Renal cortical epithelial cell (primary cell): ENCODE results near the gene ZNF512. TPM values are rescaled to one million over a fixed set of nuclear protein-coding genes. Genes with fewer than 3 reads are reported as not detected.
A peak's percentile ranks its signal among the peaks of the same experiment; 100 is the strongest.
"Not testable (repeated sequence)": the region's sequence is repeated elsewhere in the genome, so short reads cannot be mapped to it uniquely, and the experiment has no call there.

ENCODE experiments used
- DNase-seq: peaks from one replicate; pipeline ENCODE4 v3.0.0-alpha.2; 2011; ENCODE audit warnings: low read depth
- total RNA-seq: library from RNA; depleted of rRNA; stranded (reverse); fragments of >200 nt; gene quantifications from 2 replicates; pipeline ENCODE4 v1.2.3, GENCODE V29; 2014

Gene ZNF512
- total RNA-seq, 1 donor from 2014 or later, result 48.0 TPM

DNA sequence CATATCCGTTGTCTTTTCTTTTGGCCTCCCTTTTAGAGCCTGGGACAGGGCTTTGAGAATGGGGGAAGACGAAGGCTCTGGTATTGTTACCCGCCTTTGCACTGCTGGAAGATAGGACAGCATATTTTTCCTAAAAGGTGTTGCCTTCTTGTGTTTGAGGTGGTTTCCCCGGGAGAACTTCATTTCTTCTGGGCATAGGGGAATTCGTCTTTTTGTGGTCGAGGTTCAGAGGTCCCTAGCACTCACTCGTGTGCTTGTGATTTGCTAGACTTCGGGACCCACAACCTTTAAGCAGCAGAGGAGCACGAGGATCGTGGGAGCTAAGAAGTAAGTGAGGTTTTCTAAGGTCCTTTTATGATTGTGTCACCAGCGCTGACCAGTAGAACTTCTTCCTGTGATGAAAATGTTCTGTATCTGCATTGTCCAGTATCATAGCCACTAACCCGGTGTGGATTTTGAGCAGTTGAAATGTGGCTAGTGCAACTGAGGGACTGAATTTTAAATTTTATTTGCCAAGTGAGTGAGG, 611 bp downstream of the ZNF512 start:
- DNase-seq, result peak; percentile 28

DNA sequence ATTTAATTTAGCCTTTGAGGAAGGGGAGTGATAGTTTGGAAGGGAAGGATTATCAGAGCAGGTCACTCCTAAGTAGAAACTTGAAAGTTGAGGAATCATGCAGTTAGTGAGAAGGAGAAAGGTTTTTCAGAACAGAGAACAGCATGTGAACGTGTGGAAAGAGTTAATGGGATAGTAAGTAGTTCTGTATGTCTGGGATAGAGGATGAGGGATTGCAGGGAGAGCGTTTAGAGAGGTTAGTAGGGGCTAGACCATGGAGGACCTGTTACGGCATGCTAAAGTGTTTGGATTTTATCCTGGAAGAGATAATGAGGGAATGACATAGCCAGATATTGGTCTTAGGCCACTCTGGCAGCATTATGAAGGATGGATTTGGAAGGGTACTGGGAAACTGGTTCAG, 1.8 kb downstream of the ZNF512 start:
- DNase-seq, result no peak

DNA sequence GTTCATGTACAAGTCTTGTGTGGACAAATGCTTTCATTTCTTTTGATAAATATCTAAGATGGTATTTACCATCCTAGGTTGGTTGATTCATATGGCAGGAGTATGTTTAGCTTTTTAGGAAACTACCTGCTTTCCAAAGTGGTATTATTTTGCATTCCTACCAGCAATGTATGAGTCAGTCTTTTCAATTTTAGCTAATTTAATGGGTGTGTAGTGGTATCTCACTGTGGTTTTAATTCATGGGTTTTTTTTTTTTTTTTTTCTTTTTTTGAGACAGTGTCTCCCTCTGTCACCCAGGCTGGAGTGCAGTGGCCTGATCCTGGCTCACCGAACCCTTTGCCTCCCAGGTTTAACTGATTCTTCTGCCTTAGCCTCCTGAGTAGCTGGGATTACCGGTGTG, 4.2 kb downstream of the ZNF512 start:
- DNase-seq, result no peak

DNA sequence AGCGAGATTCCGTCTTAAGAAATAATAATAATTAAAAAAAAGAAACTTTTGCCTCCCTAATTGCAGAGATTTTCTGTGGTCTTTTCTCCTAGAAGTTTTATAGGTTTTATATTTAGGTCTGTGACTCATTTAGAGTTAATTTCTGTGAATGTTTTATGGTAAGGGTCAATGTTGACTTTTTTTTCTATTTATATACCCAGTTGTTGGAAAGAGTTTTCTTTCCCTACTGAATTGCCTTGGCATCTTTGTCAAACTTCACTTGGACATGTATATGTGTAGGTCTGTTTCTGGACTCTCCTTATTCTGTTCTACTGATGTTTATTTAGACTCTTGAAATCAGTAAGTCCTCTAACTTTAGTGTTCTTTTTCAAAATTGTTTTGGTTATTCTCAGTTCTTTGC, 5.5 kb downstream of the ZNF512 start:
- no peak for DNase-seq

DNA sequence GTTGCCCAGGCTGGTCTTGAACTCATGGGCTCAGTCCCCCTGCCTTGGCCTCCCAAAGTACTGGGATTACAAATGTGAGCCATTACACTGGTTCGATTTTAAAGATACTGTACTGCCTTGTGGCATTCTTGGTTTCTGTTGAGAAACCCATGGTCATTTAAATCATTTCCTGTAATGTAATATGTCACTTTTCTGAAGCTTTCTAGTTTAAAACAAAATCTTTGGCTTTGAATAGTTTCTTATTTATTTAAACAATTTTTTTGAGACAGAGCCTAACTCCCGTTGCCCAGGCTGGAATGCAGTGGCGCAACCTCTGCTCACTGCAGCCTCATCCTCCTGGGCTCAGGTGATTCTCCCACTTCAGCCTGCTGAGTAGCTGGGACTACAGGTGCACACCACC, 8.9 kb downstream of the ZNF512 start:
- no peak for DNase-seq

DNA sequence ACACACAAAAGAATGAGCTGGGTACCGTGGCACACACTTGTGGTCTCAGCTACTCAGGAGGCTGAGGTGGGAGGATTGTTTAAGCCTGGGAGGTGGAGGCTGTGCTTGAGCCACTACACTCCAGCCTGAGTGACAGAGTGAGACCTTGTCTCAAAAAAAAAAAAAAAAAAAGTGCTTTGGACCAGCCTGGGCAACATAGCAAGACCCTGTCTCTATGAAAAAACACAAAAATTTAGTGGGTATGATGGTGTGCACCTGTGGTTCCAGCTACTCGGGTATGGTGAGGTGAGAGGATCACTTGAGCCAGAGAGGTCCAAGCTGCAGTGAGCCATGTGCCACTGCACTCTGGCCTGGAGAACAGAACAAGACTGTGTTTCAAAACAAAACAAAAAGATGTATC, 10.4 kb downstream of the ZNF512 start:
- no peak for DNase-seq

DNA sequence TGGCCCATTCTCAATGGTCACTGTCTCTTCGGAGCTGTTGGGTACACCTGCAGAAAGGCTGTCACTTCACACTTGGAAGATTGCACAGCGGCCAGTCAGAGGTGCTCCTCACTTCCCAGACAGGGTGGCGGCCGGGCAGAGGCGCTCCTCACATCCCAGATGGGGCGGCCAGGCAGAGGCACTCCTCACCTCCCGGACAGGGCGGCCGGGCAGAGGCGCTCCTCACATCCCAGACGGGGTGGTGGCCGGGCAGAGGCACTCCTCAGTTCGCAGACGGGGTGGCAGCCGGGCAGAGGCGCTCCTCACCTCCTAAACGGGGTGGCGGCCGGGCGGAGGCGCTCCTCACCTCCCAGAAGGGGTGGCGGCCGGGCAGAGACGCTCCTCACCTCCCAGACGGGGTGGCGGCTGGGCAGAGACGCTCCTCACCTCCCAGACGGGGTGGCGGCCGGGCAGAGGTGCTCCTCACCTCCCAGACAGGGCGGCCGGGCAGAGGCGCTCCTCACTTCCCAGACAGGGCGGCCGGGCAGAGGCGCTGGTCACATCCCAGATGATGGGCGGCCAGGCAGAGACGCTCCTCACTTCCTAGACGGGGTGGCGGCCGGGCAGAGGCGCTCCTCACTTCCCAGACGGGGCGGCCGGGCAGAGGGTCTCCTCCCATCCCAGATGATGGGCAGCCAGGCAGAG, 11.3 kb downstream of the ZNF512 start:
- not testable (repeated sequence) for DNase-seq

DNA sequence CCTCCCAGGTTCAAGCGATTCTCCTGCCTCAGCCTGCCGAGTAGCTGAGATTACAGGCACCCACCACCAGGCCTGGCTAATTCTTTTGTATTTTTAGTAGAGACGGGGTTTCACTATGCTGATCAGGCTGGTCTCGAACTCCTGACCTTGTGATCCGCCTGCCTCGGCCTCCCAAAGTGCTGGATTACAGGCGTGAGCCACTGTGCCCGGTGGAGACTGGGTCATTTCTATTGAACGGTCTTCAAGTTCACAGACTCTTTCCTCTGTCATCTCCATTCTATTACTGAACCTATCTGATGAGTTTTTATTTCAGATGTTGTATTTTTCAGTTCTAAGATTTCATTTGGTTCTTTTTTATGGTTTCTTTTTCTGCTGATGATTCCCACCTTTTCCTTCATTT, 12.6 kb downstream of the ZNF512 start:
- not testable (repeated sequence) for DNase-seq

DNA sequence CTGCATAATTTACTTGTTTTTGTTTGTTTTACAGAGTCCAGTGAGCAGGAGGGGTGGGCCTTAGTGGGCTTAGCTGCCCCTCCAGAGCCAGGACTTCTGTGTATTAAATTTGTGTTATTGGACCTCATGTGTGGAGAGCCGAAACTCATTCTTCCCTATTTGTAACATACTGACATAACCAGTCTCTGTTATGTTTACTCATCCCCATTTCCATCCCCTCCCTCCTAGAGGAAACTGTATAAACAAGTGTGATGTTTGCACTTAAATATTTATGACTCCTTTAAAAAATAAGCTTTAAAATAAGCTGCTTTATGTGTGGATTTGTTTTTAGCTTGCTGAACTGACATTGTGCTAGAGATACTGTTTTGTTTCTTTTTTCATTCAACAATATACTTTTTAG, 13.8 kb downstream of the ZNF512 start:
- no peak for DNase-seq

DNA sequence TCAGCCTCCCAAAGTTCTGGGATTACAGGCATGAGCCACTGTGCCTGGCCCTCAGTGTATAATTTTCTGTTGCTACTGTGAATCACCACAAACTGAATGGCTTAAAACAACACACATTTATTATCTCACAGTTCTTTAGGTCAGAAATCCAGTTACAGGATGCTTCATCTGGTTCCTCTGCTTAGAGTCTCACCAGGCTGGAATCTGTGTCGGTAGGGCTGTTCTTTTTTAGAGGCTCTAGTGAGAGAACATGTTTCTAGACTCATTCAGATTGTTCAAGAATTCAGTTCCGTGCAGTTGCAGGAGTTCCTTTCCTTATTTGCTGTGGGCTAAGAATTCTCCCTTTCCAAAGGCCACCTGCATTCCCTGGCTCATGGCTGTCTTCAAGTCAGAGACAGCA, 23.8 kb downstream of the ZNF512 start:
- DNase-seq, result no peak

DNA sequence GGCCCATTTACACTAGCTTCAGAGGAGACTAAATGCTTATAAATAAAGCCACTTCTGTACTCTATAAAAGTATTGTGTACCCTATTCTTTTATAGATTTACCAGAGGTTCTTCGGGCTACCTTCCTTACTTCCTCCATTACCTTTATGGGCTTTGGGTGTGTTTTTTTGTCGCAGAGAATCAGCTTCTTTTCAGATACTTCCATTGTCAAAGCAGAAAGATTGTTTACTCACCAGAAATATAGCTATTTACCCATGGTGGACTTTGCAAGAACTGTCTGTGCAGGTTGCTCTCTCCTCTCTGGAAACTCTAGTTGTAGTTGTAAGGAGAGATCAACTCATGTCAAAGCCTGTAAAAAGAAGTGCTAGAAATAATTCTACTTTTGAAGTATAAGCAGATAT, 31.1 kb downstream of the ZNF512 start:
- no peak for DNase-seq

DNA sequence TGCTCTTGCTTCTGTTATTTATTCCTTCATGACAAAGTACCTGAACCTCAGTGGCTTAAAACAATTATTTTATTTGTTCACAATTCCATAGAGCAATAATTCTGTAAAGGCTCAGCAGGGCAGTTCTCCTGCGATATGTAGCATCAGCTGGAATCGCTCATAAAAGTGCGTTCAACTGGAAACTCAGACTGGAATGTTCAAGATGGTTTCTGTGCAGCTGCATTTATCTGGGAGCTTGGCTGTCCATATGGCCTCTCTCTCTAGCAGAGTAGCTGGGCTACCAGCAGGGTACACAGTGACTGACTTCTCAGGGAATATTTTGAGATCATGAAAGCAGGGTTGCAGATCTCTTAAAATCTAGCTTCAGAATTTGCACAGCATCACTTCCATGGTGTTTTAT, 32.5 kb downstream of the ZNF512 start:
- no peak for DNase-seq

DNA sequence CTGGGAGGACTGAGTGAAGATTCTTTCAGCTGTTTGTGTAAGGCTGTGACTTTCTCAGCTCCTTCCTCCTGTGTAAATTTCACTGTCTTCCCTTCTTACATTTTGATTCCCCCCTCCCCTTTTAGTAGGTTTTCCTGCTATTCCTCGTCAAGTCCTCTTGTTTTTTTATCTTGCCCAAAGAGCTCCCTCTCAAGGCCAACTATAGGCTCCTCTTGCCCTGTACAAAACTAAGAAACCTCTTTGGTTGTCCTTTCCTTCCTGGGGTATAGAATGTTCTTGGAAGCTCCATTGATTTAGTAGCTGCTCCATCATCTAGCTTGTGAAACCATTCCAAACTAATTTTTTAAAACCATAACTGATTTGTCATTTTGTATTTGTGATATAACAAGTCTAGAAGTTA, 38.7 kb downstream of the ZNF512 start:
- DNase-seq, result no peak

DNA sequence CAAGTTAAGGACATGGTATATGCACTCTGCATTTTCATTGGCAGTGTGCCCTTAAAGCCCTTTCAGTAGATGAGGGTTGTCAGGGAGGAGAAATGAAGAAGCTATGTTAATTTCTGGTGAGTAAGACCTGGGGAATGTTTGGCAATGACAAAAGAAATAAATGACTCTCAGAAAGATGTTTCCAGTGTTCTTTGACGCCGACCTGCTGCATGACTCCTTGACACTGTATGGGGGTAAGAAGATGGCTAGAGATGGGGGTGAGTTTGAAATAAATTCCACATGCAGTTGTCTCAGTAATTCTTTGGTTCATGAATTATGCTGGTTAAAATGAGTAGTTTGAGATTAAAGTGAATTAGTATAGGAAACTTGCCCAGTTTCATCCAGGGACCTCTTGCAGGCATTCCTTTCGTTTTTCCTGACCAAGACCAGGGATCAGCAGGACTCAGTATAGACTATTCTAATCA, 40.1 kb downstream of the ZNF512 start:
- peak; percentile 50 for DNase-seq

DNA sequence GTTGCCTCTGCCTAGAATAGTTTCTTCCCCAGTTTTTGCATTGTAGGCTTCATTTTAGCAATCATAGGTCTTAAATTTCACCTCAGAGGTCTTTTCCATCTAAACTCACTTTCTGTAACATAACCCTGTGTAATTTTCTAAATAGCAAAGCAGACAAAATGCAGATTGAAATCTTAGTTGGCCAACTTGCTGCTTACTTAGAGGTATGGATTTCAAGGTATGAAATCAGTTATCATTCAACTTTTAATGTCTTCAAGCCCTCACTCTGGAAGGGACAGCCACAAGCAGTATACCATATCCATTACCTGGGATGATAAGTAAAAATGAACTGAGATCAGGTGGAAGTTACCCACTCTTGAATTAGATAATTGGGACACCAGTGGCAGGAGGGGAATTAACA, 42.1 kb downstream of the ZNF512 start:
- DNase-seq, result no peak

DNA sequence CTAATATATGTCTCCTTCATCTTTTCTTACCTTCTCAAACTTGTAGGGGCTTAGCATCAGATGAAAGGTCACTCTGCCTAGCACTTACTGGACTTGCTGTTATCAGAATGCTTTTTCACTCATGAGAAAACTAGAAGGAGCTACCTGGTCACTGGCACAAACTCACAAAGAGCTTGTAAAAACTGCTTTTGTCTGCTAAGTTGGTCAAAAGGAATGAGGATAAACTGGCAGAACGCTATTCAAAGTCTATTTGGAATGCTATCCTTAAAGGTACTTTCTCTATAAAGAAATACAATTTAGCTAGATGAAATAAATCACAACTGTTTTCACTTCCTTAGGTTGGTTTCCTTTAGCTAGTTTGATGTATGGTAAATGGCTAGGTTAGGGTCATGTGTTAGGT, 43.5 kb downstream of the ZNF512 start:
- DNase-seq, result not testable (repeated sequence)

DNA sequence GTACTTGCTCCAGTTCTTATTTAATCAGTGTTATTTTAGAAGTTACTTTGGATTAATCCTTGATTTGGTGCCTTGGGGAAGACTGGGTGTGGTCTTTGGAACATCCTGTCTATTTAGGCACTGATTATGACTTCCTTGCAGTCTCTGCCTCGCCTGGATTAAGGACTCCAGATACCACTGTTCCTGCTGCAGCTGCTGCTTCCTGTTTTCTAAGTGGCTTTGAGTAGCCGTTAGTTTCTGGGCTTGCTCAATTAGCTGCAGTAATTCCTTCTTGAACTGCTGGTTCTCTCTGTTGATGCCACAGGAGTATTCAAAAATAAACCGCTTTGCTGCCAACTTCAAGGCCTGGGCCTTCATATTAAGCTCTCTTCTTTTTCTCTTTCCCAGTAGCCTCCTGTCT, 44.1 kb downstream of the ZNF512 start:
- DNase-seq, result not testable (repeated sequence)

DNA sequence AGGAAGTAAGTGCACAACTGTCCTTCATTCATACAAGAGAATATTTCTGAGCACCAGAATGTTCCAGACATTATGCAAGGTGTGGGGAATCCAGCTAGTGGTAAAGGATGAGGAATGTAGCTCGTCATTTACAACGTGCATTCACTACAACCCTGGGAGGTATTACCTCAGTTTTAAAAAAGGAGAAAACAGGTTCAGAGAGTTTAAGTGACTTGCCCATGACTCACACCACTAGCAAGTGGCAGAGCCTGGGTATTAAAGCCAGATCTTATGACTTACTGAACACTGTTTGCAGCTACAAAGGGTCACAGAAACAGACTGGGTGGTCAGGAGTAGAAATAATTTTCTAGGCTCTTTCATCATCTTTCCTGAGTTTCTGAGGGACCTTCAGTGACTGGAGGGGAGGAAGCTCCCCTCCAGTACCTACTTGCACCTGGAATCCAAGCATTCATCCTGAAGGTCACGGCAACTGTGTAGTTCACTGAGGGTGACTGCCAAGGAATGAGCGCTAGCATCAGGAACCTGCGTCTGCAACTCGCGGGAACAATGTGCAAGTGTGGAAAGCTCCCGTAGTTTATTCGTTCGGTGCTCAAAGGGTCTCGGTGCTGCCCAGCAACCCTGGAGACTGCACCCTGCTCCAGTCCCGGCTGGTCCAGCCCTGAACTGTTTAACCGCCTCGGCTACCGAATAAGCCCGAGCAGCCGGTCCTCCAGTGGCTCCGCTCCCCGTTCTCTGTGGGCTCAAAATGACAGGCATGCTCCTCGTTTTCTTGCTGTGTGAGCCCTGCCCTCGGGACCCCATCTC, 45.3 kb downstream of the ZNF512 start:
- peak; percentile 99 for DNase-seq

DNA sequence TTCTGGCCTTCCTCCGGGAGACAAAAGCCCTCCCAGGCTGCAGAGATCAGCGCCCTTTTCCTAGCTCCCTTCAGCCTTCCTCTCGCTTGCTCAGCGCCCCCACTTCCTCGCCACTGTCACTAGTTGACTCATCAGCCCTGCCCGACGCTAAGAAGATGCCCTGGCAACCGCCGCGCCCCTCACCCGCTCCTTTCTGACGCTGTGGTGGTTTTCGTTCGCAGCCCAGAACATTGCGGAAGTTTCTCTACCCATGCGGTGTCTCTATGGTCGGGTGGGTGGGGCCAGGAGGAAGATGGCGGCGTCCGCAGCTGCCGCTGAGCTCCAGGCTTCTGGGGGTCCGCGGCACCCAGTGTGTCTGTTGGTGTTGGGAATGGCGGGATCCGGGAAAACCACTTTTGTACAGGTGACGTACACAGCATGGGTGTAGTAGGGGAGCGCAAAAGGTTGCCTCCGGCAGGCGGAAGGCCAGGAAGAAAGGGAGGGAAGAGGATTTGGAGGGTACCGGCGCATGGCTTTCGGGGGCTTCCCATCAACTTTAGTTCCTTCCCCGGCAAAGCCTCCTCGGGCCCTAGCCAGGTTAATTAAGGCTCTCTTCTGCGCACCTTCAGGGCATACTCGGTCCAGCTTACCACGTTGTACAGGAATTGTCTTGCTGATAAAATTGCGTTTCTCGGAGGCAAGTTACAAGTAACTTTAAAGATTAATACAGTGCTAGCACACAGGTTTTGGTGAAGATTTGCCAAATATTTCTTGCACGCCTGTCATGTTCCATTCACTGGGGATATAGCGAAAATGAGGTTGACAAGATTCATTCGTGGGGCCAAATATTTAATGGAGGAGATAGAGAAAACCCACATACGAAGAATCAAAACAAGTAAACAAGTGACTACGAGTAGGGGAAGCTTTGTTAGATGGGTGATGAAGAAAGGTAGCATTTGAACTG, 46.2 kb downstream of the ZNF512 start, which contains the start of the genes CCDC121 and GPN1:
Gene CCDC121, minus strand, starts transcription at position 246 of the 943 bp plus-strand sequence. CDS start 1,213 bp downstream, outside the sequence.
Gene GPN1, plus strand, starts transcription at position 284 of the 943 bp plus-strand sequence. Its CDS starts 9 bp downstream, at position 293.
- peak; percentile 89 for DNase-seq

DNA sequence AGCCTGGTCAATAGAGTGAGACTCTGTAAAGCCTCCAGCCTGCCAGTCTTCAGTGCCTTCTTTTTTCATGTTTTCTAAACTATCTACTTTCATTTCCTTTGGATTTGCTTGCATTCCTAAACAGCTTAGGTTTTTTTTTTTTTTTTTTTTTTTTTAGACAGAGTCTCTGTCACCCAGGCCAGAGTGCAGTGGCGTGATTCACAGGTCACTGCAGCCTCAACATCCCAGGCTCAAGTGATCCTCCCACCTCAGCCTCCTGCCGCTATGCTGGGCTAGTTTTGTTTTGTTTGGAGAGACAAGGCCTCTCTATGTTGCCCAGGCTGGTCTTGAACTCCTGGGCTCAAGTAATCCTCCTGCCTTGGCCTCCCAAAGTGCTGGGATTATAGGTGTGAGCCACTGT, 47.4 kb downstream of the ZNF512 start:
- DNase-seq, result not testable (repeated sequence)

DNA sequence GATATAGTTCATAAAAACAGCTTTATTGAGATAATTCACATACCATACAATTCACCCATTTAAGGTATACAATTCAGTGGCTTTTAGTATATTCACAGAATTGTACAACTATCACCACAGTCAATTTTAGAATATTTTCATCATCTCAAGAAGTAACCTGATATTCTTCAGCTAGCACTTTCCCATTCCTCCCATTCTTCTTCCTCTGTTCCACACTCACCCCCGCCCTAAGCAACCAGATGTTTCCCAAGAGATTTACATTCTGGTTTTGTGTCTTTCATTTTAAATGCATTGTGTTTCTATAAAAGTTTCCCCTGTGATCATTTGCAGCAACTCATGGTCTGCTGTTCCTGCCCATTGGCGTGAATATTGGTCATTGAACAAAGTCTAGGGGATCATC, 51.4 kb downstream of the ZNF512 start:
- no peak for DNase-seq

DNA sequence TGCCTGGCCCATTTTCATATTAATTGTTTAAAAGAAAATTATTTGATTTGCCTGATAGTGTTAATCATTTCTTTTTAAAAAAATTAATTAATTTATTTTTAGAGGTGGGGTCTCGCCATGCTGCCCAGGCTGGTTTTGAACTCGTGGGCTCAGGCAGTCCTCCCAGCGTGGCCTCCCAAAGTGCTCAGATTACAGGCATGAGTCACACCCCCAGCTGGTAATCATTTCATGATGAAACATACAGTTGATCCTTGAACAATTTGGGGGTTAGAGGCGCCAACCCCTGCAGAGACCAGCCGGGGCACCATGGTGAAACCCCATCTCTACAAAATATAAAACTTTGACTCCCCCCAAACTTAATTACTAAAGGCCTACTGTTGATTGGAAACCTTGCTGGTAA, 53.9 kb downstream of the ZNF512 start:
- no peak for DNase-seq
